H9 (cell line): ENCODE data around the gene ZNF576. TPM values are rescaled to one million over a fixed set of nuclear protein-coding genes. Genes with fewer than 3 reads are reported as not detected.

Source experiments
- DNase-seq: peaks from one replicate; pipeline ENCODE4 v3.0.0-alpha.2; 2017
- H2AFZ ChIP-seq: one replicate; pipeline ENCODE4 v1.6.1; 2013; ENCODE audit warnings: mild to moderate bottlenecking, low read length, control low read depth, moderate library complexity
- H2AK5ac ChIP-seq: 2 replicates; pipeline ENCODE4 v1.6.1; 2013; ENCODE audit warnings: low read length, control low read depth, mixed read lengths; ENCODE audit not compliant: insufficient read length
- H2BK120ac ChIP-seq: one replicate; pipeline ENCODE4 v1.6.1; 2013; ENCODE audit warnings: low read depth, mild to moderate bottlenecking, low read length, control low read depth, inconsistent platforms; ENCODE audit not compliant: poor library complexity, severe bottlenecking
- H2BK12ac ChIP-seq: 2 replicates; pipeline ENCODE4 v1.6.1; 2013; ENCODE audit warnings: low read length, control low read depth, mixed read lengths, low read depth; ENCODE audit not compliant: insufficient read length
- H2BK15ac ChIP-seq: 2 replicates; pipeline ENCODE4 v1.6.1; 2013; ENCODE audit warnings: low read depth, low read length, control low read depth
- H2BK20ac ChIP-seq: one replicate; pipeline ENCODE4 v1.6.1; 2013; ENCODE audit warnings: low read depth, mild to moderate bottlenecking, low read length, control low read depth, inconsistent platforms; ENCODE audit not compliant: poor library complexity, severe bottlenecking
- H2BK5ac ChIP-seq: 2 replicates; pipeline ENCODE4 v1.6.1; 2013; ENCODE audit warnings: low read length, control low read depth, mixed read lengths; ENCODE audit not compliant: insufficient read length
- H3K14ac ChIP-seq: 2 replicates; pipeline ENCODE4 v1.6.1; 2013; ENCODE audit warnings: low read length, control low read depth; ENCODE audit not compliant: insufficient read depth
- H3K18ac ChIP-seq: 2 replicates; pipeline ENCODE4 v1.6.1; 2013; ENCODE audit warnings: low read depth, mild to moderate bottlenecking, mixed read lengths, low read length, control low read depth; ENCODE audit not compliant: insufficient read length
- H3K23ac ChIP-seq: 2 replicates; pipeline ENCODE4 v1.6.1; 2013; ENCODE audit warnings: low read length, control low read depth, mixed read lengths, low read depth; ENCODE audit not compliant: insufficient read length
- H3K23me2 ChIP-seq: 2 replicates; pipeline ENCODE4 v1.6.1; 2013; ENCODE audit warnings: low read depth, mild to moderate bottlenecking, mixed read lengths, low read length, control low read depth; ENCODE audit not compliant: insufficient read length, poor library complexity, severe bottlenecking
- H3K27ac ChIP-seq: 2 replicates; pipeline ENCODE4 v1.5.1; 2013; ENCODE audit warnings: low read length, control low read depth, mixed read lengths, low read depth; ENCODE audit not compliant: insufficient read length
- H3K27me3 ChIP-seq: 2 replicates; pipeline ENCODE4 v1.6.1; 2013; ENCODE audit warnings: low read length, control low read depth, inconsistent platforms; ENCODE audit not compliant: insufficient read depth
- H3K4ac ChIP-seq: 2 replicates; pipeline ENCODE4 v1.6.1; 2013; ENCODE audit warnings: low read depth, mild to moderate bottlenecking, control low read depth, inconsistent platforms, low read length, moderate library complexity
- H3K4me1 ChIP-seq: 2 replicates; pipeline ENCODE4 v1.6.1; 2013; ENCODE audit warnings: low read length, control low read depth, inconsistent platforms; ENCODE audit not compliant: insufficient read depth
- H3K4me2 ChIP-seq: 2 replicates; pipeline ENCODE4 v1.6.1; 2013; ENCODE audit warnings: low read length, control low read depth, mixed read lengths; ENCODE audit not compliant: insufficient read length, insufficient read depth
- H3K56ac ChIP-seq: 2 replicates; pipeline ENCODE4 v1.6.1; 2013; ENCODE audit warnings: low read depth, mild to moderate bottlenecking, mixed read lengths, low read length, control low read depth; ENCODE audit not compliant: insufficient read length
- H3K79me1 ChIP-seq: 2 replicates; pipeline ENCODE4 v1.6.1; 2013; ENCODE audit warnings: low read depth, mild to moderate bottlenecking, moderate library complexity, low read length, control low read depth, inconsistent platforms; ENCODE audit not compliant: insufficient read depth, poor library complexity, severe bottlenecking
- H3K79me2 ChIP-seq: 2 replicates; pipeline ENCODE4 v1.6.1; 2013; ENCODE audit warnings: low read length, control low read depth, inconsistent platforms; ENCODE audit not compliant: insufficient read depth
- H3K9ac ChIP-seq: 2 replicates; pipeline ENCODE4 v1.6.1; 2013; ENCODE audit warnings: low read length, control low read depth, mixed read lengths; ENCODE audit not compliant: insufficient read length; ENCODE audit errors: extremely low read depth
- H3K9me3 ChIP-seq: one replicate; pipeline ENCODE4 v1.6.1; 2013; ENCODE audit warnings: low read depth, low read length, inconsistent platforms; ENCODE audit not compliant: control insufficient read depth
- H3T11ph ChIP-seq: one replicate; pipeline ENCODE4 v1.6.1; 2013; ENCODE audit warnings: mild to moderate bottlenecking, low read length, control low read depth, inconsistent platforms
- H4K20me1 ChIP-seq: one replicate; pipeline ENCODE4 v1.6.1; 2013; ENCODE audit not compliant: control insufficient read depth, insufficient read length, insufficient read depth
- H4K5ac ChIP-seq: 2 replicates; pipeline ENCODE4 v1.6.1; 2013; ENCODE audit warnings: low read depth, mild to moderate bottlenecking, mixed read lengths, low read length, control low read depth; ENCODE audit not compliant: insufficient read length
- H4K8ac ChIP-seq: replicated peaks from 2 replicates; pipeline ENCODE4 v1.6.1; 2013; ENCODE audit warnings: low read length, control low read depth, mixed read lengths, low read depth; ENCODE audit not compliant: insufficient read length
- H4K91ac ChIP-seq: 2 replicates; pipeline ENCODE4 v1.6.1; 2013; ENCODE audit warnings: low read depth, mild to moderate bottlenecking, moderate library complexity, mixed read lengths, low read length, control low read depth; ENCODE audit not compliant: insufficient read length
- H3K27ac Mint-ChIP-seq, 3 experiments: 2 replicates in 2 of 3; 3 replicates in 1 of 3; pipeline ENCODE4 v1.8.0; 2020 to 2021; ENCODE audit warnings: mixed read lengths in 3 of 3, mild to moderate bottlenecking in 1 of 3, moderate library complexity in 1 of 3
- H3K27me3 Mint-ChIP-seq: 2 replicates; pipeline ENCODE4 v1.8.0; 2021; ENCODE audit warnings: low read depth, mild to moderate bottlenecking, moderate library complexity, mixed read lengths
- H3K36me3 Mint-ChIP-seq, 3 experiments: 2 replicates in 2 of 3; 3 replicates in 1 of 3; pipeline ENCODE4 v1.8.0; 2020 to 2021; ENCODE audit warnings: low read depth in 3 of 3, mixed read lengths in 3 of 3; ENCODE audit not compliant: insufficient read depth in 1 of 3
- H3K4me1 Mint-ChIP-seq, 2 experiments: 2 replicates each; pipeline ENCODE4 v1.8.0; 2020; ENCODE audit warnings: mixed read lengths in 2 of 2
- H3K4me3 Mint-ChIP-seq, 2 experiments: 2 replicates in 1 of 2; 3 replicates in 1 of 2; pipeline ENCODE4 v1.8.0; 2020 to 2021; ENCODE audit warnings: mild to moderate bottlenecking in 2 of 2, mixed read lengths in 2 of 2, moderate library complexity in 1 of 2
- H3K9me3 Mint-ChIP-seq, 2 experiments: 2 replicates in 1 of 2; 3 replicates in 1 of 2; pipeline ENCODE4 v1.8.0; 2020; ENCODE audit warnings: mild to moderate bottlenecking in 2 of 2, mixed read lengths in 2 of 2, moderate library complexity in 1 of 2
- CTCF ChIP-seq: fragments of 200-600 bp; sonication (generic); conservative IDR thresholded peaks from 3 replicates; pipeline ENCODE4 v1.8.0; 2021; ENCODE audit warnings: antibody characterized with exemption, mild to moderate bottlenecking
- WGBS: extraction: QIAGEN DNeasy Blood & Tissue Kit; methylation state at CpG from one replicate; pipeline ENCODE4 v1.1.7; 2013; ENCODE audit warnings: missing lambda C conversion rate, low lambda C conversion rate, mixed read lengths; ENCODE audit not compliant: insufficient read length; ENCODE audit errors: extremely low coverage; 5-methylcytosine and 5-hydroxymethylcytosine counted together
- total RNA-seq: library from RNA; stranded (reverse); gene quantifications from 2 replicates; pipeline ENCODE4 v1.2.1, GENCODE V29; 2021

The ZNF576 gene
- total RNA-seq, 1 experiment from 2014 or later = 19.7 TPM

- H3K9me3 Mint-ChIP-seq = peaks cover 16 to 24% of the 10 kb centered on the region in 2 experiments
These were observed 46.9 kb downstream of the ZNF576 start for GRCh38 chr19:43643326-43643725.

More at GRCh38 chr19:43643326-43643725, 46.9 kb downstream of the ZNF576 start:
- no peak for TF ChIP-seq CTCF
- Histone ChIP-seq H4K5ac (no peak overlapping the region), H4K8ac (no peak overlapping the region), H2AK5ac (no peak overlapping the region), H4K91ac (no peak overlapping the region), H3T11ph (no peak overlapping the region), H3K27me3 (peaks cover 20% of the 10 kb centered on the region; the same call in 1 of the 2 replicates), H2BK20ac (no peak overlapping the region), H3K79me2 (no peaks in the 10 kb centered on the region), H3K18ac (no peak overlapping the region), H2AFZ (no peak overlapping the region), H2BK120ac (no peak overlapping the region), H3K56ac (no peak overlapping the region), H3K23ac (no peak overlapping the region), H3K23me2 (peaks cover 13% of the 10 kb centered on the region), H4K20me1 (no peaks in the 10 kb centered on the region), H3K9me3 (no peaks in the 10 kb centered on the region), H2BK5ac (no peak overlapping the region), H3K27ac (no peak overlapping the region), H3K14ac (no peak overlapping the region), H3K4me2 (no peak overlapping the region), H3K79me1 (no peaks in the 10 kb centered on the region), H3K9ac (no peak overlapping the region), H3K4ac (no peak overlapping the region), H2BK15ac (no peak overlapping the region), H2BK12ac (no peak overlapping the region), H3K4me1 (0 out of 2 replicates have a peak, but pooled peaks cover 2% of the 10 kb centered on the region)
- no peak for DNase-seq
- peaks cover 12 to 22% of the 10 kb centered on the region in 2 experiments for H3K4me1 Mint-ChIP-seq
- H3K4me3 Mint-ChIP-seq = no peak overlapping the region
- no peak overlapping the region for H3K27ac Mint-ChIP-seq
- no CpG with 5 or more reads among the region's 3 CpGs for WGBS
- peaks cover 16 to 24% (median 24%) of the 10 kb centered on the region in 3 experiments for H3K36me3 Mint-ChIP-seq
- peaks cover 55% of the 10 kb centered on the region for H3K27me3 Mint-ChIP-seq
